GM13977 (cell line): ENCODE results near the gene PELO.

ENCODE experiments used
- DNase-seq: peaks from one replicate; pipeline ENCODE4 v3.0.0; 2012; ENCODE audit warnings: low spot score
- CTCF ChIP-seq: IDR thresholded peaks from 2 replicates; pipeline ENCODE4 v1.5.1; 2012; ENCODE audit warnings: mild to moderate bottlenecking, control low read depth; ENCODE audit not compliant: insufficient read depth; ENCODE audit errors: extremely low read depth, missing control alignments
- in situ Hi-C: fragments of 300-500 bp; cut with MboI; formaldehyde crosslinking; loops from one replicate; pipeline ENCODE4 v1.12.0; 2022; ENCODE audit warnings: low sequenced_read_pairs, low pct_unique_long_range_greater_than_20kb, mixed read lengths, inconsistent platforms; ENCODE audit not compliant: unreplicated experiment

Gene PELO

GRCh38 chr5:52821901-52822300 is 34.2 kb downstream of the PELO start:
- in situ Hi-C loops: no loop called here
- no peak for DNase-seq
- no peak for TF ChIP-seq CTCF

- no peak for DNase-seq
- in situ Hi-C loops: no loop called here
- no peak for TF ChIP-seq CTCF
Measured at GRCh38 chr5:52822437-52822836, 34.7 kb downstream of the PELO start.

DNA sequence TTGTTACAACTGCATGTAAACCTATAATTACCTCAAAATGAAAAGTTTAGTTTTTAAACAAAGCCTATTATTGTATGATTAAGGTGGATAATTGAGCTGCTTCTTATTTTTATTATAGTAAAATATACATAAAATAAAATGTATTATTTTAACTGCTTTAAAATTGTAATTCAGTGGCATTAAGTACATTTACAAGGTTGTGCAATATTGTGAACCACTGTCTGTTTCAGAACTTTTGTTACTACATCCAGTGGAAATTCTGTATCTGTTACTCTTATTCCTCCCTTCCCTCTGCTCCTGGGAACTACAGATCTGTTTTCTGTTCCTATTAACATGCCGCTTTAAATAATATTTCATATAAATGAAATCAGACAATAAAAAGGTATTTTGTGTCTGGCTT is 37.1 kb downstream of the PELO start:
- in situ Hi-C loops: no loop called here
- TF ChIP-seq CTCF: no peak
- DNase-seq: no peak

DNA sequence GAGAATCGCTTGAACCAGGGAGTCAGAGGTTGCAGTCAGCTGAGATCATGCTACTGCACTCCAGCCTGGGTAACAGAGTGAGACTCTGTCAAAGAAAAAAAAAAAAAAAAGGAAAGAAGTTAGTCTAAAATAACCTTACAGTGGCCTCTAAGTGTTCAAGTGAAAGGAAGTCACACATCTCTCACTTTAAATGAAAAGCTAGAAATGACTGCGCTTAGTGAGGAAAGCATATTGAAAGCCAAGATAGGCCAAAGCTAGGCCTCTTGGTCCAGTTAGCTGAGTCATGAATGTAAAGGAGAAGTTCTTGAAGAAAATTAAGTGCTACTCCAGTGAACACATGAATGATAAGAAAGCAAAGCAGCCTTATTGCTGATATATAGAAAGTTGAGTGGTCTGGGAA is 38.1 kb downstream of the PELO start:
- no peak for TF ChIP-seq CTCF
- in situ Hi-C loops: no loop called here
- DNase-seq: no peak

DNA sequence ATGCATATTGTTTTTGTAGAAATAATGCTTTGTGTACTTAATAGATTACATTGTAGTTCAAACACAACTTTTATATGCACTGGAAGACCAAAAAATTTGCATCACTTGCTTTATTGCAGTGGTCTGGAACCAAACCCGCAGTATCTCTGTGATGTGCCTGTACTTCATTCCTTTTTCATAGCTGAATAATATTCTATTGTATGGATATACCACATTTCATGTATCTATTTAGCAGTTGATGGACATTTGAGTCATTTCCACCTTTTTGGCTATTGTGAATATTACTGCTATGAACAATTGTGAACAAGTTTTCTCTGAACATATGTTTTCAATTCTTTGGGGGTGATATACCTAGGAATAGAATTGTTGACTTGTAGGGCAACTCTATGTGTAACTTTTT is 40.1 kb downstream of the PELO start:
- no peak for DNase-seq
- TF ChIP-seq CTCF: no peak
- in situ Hi-C loops: no loop called here

GRCh38 chr5:52829664-52830063 is 41.9 kb downstream of the PELO start:
- TF ChIP-seq CTCF: no peak
- no peak for DNase-seq
- in situ Hi-C loops: no loop called here

DNA sequence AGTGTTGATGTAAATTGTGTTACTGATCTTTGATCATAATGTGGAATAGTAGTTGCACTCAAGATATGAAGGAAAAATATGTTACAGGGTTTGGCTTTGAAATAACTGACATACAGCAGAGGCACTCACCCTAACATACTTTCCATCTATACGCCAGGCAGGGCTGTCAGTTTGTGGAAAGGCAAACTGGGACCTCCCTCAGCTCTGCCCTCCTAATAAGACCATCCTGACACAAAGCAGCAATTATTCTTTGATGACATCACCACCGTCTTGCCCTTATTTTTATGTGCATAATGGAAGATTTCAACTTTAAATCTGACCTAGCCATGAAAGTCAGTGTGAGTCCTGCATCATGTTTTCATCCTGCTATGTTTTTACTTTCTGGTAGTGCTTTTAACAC is 42.9 kb downstream of the PELO start:
- DNase-seq: no peak
- no peak for TF ChIP-seq CTCF

More for the DNA sequence above, 42.9 kb downstream of the PELO start:
- in situ Hi-C loops: no loop called here
